Measurements from ENCODE around the gene GRM5. TPM values are rescaled to one million over a fixed set of nuclear protein-coding genes. Genes with fewer than 3 reads are reported as not detected.
A peak's percentile ranks its signal among the peaks of the same experiment; 100 is the strongest.

The GRM5 gene
- total RNA-seq, 1 donor from 2014 or later, result 0.21 TPM

DNA sequence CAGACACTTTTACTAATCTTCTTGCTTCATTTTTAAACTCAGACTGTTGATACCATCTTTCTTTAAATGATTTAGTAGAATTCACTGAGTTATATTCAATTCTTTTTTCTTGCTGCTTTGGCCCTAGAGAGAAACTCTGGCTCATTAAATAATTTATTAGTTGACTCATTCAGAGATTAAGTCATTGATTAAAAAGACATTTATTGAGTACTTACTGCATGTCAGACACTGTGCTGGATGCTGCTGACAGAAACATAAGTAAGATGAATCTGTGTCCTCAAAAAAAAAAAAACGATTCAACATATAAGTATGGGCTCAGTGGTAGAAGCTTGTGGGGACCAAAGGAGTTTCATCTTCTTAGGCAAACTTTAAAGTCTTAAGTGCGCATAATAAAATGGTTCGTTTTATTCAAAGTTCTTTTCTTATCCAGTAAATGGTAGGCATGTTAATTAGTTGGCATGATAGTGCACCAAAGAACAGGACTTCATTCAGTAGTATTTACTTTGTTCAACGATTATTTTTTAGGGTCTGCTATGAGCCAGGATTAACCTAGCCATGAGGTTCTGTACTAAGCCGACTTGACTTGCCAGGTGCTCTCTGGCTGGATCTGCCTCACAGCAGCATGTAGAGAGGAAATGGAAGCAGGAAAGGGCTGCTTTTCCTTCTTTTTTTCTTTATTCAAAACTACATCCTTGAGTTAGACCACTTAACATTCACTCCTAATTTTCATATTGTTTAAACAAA lies 447.3 kb downstream of the GRM5 start:
- no peak for DNase-seq

DNA sequence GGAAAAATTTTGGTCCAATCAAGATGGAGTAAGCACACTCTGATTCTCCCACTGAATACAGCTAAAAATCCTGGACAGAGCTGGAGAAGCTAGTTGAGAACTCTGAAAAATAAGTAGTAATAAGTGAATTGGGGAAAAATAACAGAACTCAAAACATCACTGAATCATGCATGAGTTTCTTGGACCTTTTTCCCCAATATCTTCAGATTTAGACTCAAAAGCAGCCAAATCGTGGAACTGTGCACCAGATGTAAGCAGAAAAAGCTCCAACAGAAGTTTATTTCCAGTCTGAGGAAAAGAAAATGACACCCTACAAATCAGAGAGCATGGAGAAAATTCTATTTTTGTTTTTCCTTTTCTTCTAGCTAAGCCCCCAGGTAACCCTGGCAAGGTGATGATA lies 448.6 kb downstream of the GRM5 start:
- no peak for DNase-seq

DNA sequence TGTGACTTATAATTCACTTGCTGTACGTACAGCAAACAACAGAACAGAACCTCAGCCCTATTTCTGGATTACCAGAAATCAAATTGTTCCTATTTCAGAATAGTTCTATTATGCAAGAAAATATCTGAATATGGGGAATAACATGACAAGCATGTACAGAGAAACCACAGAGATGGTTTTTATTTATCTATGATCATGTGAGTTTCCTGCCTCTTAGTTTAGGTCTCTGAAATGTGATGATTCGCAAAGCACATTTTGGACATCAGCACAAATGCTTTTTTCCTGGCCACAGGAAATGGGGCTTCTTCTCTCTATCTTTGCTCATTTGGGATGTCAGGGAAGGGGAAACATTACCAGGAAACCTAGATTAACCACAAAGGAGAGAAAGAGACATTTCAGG lies 461.5 kb downstream of the GRM5 start:
- peak; percentile 6 for DNase-seq

DNA sequence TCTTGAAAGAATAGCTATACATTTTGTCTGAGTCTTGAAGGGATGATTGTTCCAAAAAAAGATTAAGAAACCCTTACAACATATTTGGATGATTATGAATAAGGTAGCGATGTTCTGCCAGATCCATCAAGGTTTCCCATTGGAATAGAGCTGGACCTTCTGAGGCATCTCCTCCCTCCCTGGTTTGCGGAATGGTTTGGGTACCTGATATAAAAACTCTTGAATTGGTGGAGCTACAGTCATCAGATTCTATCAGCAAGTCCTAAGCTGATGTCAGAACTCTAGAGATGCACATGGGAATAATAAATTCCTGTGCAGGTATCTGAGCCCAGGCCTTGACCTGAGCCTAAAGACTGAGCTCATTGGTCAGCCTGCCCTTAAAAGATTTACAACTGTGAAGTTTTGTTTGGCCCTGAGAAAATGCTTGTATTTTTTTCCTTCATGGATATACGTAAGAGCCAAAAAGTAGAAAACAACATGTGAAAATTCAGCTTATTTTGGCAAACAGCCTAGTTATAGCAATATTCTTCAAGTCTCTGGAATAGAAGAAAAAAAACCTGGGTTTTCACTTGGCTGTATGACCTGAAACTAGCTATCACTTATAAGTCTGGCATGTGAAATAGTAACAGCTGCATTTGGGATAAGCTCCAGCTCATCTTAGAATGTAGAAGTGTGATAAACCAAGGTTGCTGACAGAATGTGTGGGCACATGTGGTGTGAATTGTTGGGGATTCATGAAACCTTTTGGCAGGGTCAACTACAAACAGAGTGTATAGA lies 462.5 kb downstream of the GRM5 start:
- peak; percentile 66 for DNase-seq

DNA sequence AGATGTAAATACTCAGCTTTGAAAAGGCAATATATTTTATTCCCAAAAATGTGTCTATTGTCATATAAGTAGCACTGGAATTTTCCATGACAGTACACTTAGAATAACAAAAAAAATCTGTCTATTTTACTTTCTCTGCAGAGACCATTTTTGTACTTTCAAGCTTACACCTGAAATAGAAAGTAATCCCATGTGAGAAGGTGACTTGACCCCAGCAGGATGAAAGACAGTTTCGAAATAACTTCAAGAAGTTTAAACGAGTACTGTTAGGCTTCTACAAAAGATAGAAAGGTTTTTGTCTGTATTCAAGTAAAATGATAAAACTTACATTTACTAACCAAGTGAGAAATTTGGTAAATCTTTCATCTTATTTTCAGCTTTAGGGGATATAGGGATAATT lies 468.4 kb downstream of the GRM5 start:
- DNase-seq, result no peak

DNA sequence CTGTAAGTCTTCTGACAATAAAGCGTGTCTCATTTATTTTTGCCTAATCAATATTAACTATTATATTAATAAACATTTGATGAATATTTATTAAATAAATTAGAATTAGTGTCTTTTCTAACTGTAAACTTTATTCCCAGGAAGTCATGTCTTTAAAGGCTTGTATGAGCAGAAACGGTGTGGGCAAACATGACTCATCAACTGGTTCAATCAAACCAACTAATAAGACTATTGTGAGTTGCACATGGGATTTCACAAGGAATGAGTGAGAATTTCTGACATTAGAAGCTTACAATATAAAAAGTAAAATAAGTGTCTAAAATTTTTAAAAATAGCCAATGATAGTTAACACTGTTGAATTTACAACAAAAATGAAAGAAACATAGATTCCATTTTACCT lies 469.0 kb downstream of the GRM5 start:
- DNase-seq, result no peak

DNA sequence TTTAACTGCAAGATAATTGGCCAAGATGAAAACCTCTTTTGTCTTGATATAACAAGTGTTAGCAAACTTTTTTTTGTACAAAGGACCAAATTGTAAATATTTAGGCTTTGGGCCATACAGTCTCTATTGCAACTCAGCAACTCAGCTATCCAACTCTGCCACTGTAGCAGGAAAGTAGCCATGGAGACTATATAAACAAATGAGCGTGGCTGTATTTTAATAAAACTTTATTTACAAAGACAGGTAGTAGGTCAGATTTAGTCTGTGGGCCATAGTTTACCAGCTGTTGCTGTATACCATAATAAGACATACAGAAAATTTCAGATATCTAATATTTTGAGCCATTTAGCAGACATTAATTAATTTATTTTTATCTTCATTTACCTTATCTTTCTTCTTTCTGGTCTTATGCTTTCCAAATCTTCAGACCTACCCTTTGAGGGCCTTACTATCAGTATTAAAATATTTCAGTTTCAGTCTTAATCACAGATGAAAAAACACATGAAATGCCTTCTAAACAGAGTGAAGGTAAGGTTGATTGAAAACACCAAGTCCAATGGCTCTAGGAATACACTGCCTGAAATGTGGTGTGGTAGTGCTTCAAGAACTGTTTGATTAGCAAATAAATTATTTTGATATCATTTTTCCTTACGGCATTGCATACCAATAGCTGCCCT lies 471.4 kb downstream of the GRM5 start:
- DNase-seq, result no peak

DNA sequence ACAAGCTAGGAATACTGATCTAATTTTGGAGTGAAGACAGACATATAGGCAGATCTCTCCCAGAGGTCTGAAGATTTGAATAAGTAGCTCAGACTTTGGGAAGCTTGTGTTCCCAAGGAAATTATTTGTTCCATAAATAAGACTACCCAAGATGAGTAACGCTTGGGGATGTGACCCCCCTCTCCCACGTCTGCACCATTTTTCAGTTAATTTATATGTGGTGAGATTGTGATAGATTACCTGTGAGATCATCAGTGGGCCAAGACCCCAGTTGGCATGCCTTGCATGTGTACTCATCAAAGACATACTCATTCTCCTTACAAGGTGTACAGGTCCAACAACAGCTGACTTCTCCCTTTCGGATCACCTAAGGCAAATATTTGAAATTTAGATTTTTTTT lies 475.4 kb downstream of the GRM5 start:
- DNase-seq, result no peak

DNA sequence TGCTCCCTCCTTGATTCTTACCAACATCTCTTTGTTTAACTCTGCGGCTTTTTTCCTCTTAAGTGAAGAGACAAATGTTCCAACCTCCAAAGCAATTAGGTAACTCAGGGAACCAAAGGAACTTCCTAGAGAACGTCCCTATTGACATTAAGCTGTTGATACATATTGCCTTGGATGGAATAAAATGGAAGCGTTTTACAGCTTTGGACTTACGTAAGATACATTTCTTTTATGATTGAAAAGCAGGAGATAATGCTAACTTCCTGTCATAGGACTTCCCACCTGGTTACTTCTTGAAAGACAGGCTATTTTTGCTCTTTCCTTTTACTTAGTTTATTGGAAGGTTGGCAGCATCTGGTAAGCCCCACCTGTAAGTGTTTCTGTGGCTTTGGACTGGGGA lies 482.5 kb downstream of the GRM5 start:
- DNase-seq, result no peak

DNA sequence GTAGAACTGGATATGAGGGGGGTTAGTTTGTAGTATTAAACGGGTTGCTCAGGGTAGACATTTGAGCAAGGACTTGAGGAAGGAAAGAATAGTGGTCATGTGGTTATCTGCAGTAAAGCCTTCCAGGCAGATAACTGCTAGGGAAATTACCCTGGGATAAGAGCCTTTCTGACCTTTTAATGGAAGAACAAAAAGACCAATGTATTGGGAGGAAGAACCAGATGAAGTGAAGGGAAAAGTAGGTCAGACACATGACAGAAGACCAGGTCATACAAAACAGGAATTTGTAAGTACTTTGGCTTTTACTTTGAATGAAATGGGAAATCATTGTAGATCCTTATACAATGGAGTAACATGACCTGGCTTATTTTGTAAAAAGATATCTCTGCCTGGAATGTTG lies 486.3 kb downstream of the GRM5 start:
- DNase-seq, result no peak

DNA sequence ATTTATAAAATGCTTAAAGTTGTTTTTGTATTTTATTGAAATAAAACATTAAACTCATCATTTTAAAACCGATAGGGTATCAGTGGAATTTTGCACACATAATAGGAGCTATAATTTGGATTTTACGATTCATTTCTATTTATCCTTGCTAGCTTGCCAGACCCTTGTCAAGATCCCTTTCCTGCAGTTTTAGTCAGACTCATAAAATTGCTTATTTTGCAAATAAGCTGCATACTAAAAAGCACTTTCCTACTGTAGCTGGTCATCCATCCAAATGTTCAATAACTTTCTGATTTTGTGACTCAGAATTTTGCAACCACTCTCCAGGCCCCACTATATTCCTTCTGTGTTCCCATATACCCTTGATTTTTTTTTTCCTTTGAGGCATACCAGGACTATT lies 489.0 kb downstream of the GRM5 start:
- no peak for DNase-seq

DNA sequence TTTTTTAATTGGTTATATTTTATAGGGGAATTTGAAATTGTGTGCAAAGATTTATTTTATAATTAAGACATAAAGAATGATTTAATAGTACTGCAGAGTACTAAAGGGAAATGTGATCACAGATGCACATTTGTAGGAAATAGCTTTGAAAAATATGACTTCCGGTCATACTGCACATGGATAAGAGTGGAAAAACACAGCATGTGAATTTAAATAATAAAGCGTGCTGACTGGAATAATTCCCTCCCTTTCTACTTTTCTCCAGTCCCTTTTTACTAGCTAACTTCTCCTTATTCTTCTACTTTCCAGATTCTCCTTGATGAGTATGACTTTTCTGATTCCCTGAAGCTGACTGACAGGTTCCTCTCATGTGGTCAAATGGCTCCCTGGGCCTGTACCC lies 489.9 kb downstream of the GRM5 start:
- DNase-seq, result no peak

DNA sequence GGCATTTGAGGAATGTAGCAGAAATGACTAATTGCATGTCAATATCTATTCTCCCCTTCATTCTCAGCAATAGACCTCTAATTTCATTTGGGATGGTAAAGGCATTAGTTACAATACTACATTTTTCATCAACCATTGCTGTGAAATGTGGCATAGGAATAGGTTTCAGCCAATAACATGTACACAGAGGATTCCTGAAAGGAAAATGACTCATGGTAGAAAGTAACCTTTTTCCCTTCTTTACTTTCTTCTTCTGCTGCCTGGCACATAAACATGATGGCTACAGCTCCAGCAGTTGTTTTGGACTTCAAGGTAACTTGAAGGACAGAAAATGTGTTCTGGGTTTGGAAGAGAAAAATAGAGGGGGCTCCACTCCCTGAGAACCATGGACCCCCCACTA lies 496.4 kb downstream of the GRM5 start:
- no peak for DNase-seq

DNA sequence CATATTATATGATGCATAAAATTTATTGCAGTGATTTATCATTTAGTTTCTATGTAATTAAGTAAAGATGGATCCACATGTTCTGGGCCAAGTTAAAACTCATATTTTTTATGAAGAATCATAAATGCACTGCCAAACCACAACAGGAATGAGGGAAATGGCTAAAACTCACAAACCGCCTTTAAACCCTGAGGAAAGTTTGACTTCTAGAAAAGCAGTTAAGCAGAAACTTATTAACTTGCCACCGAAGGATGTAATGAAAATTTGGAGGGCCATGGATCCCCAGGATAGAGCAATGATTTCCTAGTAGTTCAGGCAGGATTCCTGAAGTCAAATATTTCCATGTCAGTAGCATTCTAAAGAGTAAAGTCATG lies 510.0 kb downstream of the GRM5 start:
- DNase-seq, result no peak

DNA sequence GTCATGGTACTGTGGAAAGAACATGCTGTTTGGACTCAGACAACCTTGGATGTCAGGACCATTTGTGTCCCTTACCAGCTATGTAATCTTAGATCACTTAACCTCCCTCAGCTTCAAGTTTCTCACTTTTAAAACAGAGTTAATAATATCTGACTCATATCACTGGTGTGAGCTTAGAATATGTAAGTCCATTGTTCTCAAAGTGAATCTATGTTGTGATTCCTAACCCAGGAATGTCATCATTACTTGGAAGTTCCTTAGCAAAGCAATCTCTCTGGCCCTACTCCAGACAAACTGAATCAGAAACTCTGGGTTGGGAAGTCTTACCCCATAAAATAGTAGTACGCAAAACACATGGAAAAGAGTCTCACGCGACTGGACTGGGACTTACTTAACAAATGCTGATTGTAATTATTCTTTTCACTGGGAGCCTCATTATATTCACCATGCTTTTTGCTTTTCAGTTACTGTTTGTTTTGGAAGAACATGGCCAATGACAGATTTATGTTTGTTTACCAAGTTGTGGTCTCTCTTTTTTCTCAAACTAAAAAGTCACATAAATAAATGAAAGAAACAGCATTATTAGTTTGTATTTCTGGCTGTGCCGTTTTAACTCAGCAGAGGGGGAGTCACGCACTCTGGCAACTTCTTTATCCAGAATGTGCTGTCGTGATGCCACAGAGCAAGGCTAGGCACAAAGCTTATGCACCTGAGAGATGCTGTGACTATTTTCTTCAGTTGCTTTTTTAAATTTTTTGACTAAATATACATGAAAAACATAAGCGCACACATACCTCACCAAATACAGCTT lies 510.6 kb downstream of the GRM5 start:
- DNase-seq, result no peak

DNA sequence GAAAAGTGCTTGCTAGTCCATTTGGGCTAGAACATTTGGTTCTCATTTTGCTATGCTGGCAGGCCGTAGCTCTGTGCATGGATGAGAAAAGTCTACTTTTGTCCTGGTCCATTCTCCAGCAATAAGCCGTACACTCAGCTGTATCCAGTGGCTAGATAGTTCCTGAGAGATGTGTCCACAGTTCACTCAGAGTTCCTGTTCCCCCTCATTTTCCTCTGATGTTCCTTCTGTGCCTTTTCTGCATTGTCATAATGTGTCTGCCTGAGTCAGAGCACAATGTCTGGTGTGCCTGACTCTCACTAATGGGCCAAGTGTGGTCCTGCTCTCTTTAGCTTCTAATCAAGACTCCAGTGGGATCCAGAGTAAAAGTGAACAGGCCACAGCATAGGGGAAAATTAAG lies 512.6 kb downstream of the GRM5 start:
- DNase-seq, result no peak

DNA sequence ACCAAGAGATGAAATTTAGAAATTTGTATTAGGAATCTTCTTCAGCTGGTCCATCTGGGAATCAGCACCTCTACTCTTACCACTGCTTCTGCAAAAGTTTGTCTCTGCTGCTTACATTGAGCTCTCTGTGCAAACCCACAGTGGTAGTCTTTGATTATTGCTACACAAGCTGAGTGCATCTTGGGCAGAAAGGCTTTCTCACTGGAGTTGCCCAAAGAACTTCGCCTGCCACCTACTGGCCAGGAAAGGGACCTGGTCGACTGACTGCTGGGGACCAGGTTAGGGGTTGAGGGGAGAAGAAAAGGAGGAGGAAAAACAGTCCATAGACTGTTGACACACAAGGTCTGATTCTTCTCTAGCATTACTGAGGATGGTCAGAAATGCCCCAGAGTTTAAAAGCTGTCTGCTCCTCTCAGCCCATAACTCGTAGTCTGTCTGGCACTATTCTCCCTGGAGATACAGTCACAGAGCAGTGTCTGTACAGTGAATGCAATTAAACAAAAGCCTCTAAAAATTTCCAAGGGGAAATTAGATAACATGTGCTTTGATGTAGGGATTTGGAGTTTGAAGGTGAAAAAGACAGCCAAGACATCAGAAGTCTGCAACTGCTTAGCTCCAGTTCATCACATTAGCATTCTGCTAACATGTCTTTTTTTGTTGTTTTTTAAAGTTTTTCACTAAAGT lies 513.3 kb downstream of the GRM5 start:
- peak; percentile 17 for DNase-seq

DNA sequence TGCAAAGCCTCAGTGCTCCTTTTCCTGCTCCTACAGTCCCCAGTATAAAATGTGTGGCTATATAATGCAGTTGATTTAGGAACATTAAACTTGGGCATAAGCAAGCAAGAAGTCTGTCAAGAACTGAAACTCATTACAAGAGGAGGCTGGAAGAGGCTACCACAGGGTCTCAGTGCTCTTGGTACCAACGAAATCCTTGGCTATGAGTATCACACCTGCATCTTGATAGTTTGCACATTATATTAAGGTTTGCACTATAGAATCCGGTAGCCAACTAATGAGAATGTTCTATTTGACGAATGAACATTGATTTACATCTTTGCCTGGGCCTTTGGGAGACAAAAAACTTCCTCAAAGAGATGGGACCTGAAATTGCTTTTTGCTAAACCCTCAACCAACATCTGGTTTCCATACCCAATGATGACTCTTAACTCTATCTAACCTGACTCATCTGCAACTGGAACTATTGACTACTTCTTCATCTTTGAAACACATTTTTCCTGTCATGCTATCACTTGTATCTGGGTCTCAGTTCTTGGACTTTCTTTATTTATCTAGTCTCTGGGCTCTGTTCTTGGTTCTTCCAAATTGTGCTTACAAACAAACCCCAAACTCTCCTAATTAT lies 521.0 kb downstream of the GRM5 start:
- no peak for DNase-seq

DNA sequence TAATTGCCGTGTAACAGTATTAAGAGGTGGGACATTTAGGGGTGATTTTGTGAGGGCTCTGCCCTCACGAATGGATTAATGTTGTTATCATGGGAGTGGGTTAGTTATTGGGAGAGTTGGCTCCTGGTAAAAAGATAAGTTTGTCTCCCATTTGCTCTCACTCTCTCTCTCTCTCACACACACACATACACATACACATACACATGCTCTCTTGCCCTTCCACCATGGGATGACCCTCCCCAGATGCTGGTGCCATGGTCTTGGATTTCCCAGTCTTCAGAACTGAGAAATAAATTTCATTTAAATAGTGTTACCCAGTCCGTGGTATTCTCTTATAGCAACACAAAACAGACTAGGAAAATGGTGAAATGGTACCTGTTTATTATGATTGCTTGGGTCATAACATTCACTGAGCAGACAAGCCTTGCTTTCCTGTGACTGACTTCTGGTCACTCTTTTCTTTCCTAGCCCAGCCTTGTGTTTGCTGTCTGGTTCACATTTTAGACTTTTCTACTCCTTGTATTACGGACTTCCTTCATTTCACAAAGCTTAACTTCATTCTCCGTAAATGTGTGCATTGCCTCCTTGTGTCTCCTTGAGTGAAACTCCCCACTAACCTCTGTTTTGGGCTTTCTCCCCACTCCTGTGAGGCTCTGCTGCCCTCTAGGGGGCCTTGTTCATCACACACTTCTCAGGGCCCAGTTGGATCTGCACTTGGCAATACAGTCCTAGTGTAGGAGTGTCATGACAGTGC lies 521.7 kb downstream of the GRM5 start:
- peak; percentile 94 for DNase-seq

DNA sequence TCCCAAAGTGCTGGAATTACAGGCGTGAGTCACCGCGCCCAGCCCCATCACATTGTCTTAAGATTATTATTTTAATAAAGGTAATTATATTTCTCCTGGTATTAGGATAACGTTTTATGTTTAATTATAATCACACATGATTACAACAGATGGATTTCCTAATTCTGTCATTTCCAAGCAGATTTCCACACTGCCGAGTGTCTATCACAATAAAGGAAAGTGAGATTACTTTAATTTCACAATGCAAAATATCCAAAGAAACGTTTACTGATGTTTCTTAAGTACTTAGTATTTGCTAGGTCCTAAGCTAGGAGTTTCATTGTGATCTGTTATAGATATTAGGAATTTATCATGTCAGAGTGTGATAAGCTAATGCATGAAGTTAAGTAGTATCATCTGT lies 524.8 kb downstream of the GRM5 start:
- no peak for DNase-seq

DNA sequence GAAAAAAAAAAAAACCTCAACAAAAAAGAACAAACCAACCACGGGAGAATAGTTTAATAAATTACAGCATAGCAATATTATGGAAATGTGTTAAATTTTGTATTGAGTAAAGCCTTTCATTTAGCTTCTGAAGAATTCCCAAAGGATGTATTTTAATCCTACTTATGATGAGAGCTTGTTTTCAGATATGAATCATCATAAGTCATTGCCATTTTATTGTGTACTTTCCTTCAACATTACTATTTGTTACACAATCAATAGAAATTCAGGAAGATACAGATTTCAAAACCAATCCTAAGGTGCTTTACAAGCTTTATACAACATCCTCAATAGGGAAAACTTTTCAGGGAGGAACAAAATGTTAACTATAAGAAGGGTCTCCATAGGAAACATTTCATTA lies 527.7 kb downstream of the GRM5 start:
- no peak for DNase-seq
